Limb (tissue), 2 donors: ENCODE results near the gene ESR1.

Source experiments
- DNase-seq, 2 donors: peaks; one replicate each; pipeline ENCODE4 v3.0.0-alpha.2; 2016; ENCODE audit errors: extremely low spot score in 2 of 2

Gene ESR1

GRCh38 chr6:152170313-152170701 is 362.8 kb downstream of the ESR1 start:
- DNase-seq = no peak

GRCh38 chr6:152170702-152171667 is 363.5 kb downstream of the ESR1 start:
- no peak for DNase-seq

- DNase-seq = no peak
Measured at GRCh38 chr6:152173321-152173720, 365.8 kb downstream of the ESR1 start.

DNA sequence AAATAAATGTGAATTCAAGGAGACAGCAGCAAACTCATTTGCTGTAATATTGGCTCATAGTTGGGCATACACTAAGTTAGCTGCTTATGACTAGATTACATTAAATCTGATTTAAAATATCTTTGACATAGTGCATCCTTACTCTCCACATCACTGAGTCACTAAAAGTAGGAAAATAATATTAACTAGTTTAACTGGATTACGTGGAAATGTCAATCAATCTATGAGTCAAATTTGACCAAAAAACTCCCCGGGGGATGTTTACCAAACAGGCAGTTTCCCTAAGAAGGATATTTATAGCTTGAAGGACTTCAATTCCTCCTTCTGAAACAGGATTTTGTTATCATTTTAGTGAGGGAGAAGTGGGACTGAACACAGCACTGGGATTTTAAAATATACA is 366.5 kb downstream of the ESR1 start:
- no peak for DNase-seq

- DNase-seq = no peak
Measured at GRCh38 chr6:152176268-152176667, 368.8 kb downstream of the ESR1 start.
